ENCODE data around the gene SIGLECL1.

Gene SIGLECL1

GRCh38 chr19:51297406-51297805, 46.5 kb downstream of the SIGLECL1 start:
- no peak for DNase-seq

GRCh38 chr19:51301266-51301665, 50.4 kb downstream of the SIGLECL1 start:
- DNase-seq = no peak

DNA sequence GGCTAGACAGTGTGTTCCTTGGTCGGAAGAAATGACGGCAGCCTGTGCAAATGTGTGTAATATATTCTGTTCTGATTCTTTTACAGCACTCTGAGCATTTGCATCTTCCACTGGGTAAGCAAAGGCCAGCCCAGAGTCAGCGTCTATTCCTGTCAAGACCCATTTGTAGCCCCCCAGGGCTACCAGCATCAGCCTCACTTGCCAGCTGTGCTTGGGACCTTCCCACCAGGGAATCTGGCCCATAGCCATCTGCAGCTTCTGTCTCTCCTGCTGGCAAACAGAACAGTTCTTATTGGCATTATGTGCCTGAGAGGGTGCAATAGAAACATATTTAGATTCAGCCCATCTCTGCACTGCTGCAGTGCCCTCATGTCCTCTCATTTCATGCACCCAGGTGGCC, 54.6 kb downstream of the SIGLECL1 start:
- DNase-seq = no peak

DNA sequence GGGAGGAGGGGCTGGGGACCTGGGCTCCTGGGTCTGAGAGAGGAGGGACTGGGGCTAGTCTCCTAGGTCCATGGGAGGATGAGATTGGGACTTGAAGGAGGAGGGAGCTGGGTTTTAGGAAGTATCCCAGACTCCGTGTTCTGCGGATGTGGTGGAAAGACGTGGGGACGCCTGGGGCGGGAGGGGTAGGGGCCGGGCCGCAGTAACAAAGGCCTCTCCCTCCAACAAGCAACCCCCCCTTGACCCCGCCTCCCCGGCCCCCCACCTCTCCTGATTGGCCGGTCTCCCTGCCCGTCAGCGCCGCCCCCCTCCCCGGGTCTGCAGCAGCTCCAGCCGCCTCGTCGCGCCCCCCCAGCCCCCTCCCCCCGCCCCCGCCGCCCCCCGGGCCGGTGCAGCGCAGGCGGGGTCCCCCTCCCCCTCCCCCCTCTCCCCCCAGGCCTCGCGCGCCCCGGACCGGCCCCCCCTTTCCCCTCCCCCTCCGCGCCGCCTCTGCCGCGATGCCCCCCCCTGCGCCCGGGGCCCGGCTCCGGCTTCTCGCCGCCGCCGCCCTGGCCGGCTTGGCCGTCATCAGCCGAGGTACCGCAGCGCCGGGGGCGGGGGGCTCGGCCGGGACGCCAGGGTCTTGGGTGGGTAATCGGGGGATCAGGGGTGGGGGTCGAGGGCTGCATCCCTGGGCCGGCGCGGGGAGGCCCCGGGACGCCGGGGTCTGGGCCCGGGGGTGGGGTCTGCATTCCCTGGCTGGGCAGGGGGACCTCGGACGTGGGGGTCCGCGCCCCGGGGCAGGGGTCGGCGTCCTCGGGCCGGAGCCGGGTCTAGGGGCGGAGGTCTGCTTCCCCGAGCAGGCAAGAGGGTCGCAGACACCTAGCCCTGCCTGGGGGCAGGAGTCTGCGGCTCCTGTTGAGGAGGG, 60.7 kb downstream of the SIGLECL1 start, which contains the start of gene IGLON5:
IGLON5 (plus strand) TSS at position 294 of the 907 bp plus-strand sequence; CDS start at position 498, 204 bp downstream.
- no peak for DNase-seq

DNA sequence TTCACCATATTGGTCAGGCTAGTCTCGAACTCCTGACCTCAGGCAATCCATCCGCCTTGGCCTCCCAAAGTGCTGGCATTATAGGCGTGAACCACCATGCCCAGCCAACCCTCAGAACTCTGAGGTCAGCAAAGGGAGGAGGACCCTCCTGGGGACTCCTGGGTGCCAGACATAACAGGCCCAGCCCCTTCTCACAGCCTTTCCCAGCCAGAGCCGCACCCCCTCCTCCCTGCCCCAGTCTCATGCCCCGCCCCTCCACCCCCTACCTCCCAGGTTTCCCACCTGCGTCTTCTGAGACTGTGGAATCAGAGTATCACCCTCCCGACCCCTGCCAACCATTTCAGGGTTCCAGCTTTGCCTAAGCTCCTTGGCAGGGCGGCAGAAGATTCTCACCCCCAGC, 65.8 kb downstream of the SIGLECL1 start:
- no peak for DNase-seq

GRCh38 chr19:51317376-51317775, 66.5 kb downstream of the SIGLECL1 start:
- no peak for DNase-seq

- no peak for DNase-seq
Observed at GRCh38 chr19:51317968-51318367, 67.1 kb downstream of the SIGLECL1 start.
